ENCODE results near the gene PSMA6.

Gene PSMA6

GRCh38 chr14:35257809-35258208, 34.4 kb upstream of the PSMA6 start:
- 0 out of 2 replicates have a peak, but pooled peaks cover 4% of the 10 kb centered on the region for H3K9me3 ChIP-seq
- H3K4me1 ChIP-seq: no peaks in the 10 kb centered on the region
- in situ Hi-C loops (cut with MboI; ENCODE audit: low sequenced_read_pairs): no loop called here
- H3K4me3 ChIP-seq: no peak overlapping the region
- H3K27me3 ChIP-seq (ENCODE audit: low read depth): no peaks in the 10 kb centered on the region
- DNase-seq (ENCODE audit: low spot score in 2 of 2): no peak
- no peaks in the 10 kb centered on the region for H3K36me3 ChIP-seq (replicated peaks)

DNA sequence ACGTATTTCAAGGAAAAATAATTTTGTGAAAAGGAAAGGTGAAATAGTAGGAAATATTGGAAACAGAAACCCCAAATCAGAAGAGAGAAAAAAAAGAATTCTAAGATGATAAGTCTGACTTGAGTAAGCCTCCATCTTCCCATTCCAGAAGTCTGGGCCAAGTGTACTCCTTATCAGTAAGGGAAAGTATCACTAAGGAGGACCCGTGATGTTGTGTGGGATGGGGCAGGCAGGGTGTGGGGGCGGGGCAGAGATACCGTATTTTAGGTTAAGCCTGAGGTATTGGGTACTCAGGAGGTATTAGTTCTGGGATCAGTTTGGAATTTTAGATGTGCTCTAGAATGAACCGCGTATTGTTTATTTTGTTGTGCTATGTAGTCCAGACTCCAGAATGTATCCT, 33.8 kb upstream of the PSMA6 start:
- Histone ChIP-seq H3K4me1 (no peaks in the 10 kb centered on the region), H3K4me3 (no peak overlapping the region), H3K9me3 (0 out of 2 replicates have a peak, but pooled peaks cover 4% of the 10 kb centered on the region), H3K36me3 (replicated peaks) (no peaks in the 10 kb centered on the region), H3K27me3 (ENCODE audit: low read depth) (no peaks in the 10 kb centered on the region)
- no peak for DNase-seq (ENCODE audit: low spot score in 2 of 2)
- in situ Hi-C loops (cut with MboI; ENCODE audit: low sequenced_read_pairs): no loop called here

- in situ Hi-C loops (cut with MboI; ENCODE audit: low sequenced_read_pairs): no loop called here
- no peak for DNase-seq (ENCODE audit: low spot score in 2 of 2)
- H3K4me3 ChIP-seq: no peak overlapping the region
- H3K27me3 ChIP-seq (ENCODE audit: low read depth): no peaks in the 10 kb centered on the region
- H3K36me3 ChIP-seq (replicated peaks): peaks cover 2% of the 10 kb centered on the region; the same call in 1 of the 2 replicates
- H3K4me1 ChIP-seq: no peaks in the 10 kb centered on the region
- 0 out of 2 replicates have a peak, but pooled peaks cover 4% of the 10 kb centered on the region for H3K9me3 ChIP-seq
Observed at GRCh38 chr14:35261774-35262173, 30.4 kb upstream of the PSMA6 start.

DNA sequence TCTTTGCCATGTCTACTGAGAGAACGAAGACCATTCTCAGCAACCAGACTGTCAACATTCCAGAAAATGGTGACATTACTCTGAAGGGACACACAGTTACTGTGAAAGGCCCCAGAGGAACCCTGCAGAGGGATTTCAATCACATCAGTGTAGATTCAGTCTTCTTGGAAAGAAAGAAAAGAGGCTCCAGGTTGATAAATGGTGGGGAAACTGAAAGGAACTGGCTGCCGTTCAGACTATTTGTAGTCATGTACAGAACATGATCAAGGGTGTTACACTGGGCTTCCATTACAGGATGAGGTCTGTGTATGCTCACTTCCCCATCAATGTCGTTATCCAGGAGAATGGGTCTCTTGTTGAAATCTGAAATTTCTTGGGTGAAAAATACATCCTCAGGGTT, 29.7 kb upstream of the PSMA6 start:
- Histone ChIP-seq H3K9me3 (0 out of 2 replicates have a peak, but pooled peaks cover 4% of the 10 kb centered on the region), H3K4me3 (no peak overlapping the region), H3K27me3 (ENCODE audit: low read depth) (no peaks in the 10 kb centered on the region), H3K36me3 (replicated peaks) (peaks cover 2% of the 10 kb centered on the region; the same call in 1 of the 2 replicates), H3K4me1 (no peaks in the 10 kb centered on the region)
- DNase-seq (ENCODE audit: low spot score in 2 of 2): no peak
- in situ Hi-C loops (cut with MboI; ENCODE audit: low sequenced_read_pairs): no loop called here

- Histone ChIP-seq H3K4me1 (no peaks in the 10 kb centered on the region), H3K9me3 (no peaks in the 10 kb centered on the region), H3K36me3 (replicated peaks) (peaks cover 5% of the 10 kb centered on the region; the same call in 1 of the 2 replicates), H3K27me3 (ENCODE audit: low read depth) (no peaks in the 10 kb centered on the region), H3K4me3 (no peak overlapping the region)
- in situ Hi-C loops (cut with MboI; ENCODE audit: low sequenced_read_pairs): no loop called here
- DNase-seq (ENCODE audit: low spot score in 2 of 2): no peak
Observed at GRCh38 chr14:35268946-35269345, 23.2 kb upstream of the PSMA6 start.

DNA sequence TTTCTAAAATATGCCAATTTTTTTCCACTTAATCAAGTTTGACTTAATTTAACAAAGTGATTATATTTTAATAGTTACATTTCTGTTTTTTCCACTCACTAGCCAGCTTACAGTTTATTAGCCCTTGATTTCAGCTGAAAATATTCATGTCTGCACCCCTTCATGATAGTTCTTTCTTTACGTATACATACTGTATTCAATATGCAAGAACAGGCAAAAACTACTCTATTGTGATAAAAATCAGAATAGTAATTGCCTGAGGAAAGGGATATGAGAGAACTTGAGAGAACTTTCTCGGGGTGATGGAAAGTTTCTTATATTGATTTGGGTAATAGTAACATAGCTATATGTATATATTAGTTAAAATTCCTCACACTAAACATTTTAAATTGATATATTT, 17.4 kb upstream of the PSMA6 start:
- no peak overlapping the region for H3K4me3 ChIP-seq

DNA sequence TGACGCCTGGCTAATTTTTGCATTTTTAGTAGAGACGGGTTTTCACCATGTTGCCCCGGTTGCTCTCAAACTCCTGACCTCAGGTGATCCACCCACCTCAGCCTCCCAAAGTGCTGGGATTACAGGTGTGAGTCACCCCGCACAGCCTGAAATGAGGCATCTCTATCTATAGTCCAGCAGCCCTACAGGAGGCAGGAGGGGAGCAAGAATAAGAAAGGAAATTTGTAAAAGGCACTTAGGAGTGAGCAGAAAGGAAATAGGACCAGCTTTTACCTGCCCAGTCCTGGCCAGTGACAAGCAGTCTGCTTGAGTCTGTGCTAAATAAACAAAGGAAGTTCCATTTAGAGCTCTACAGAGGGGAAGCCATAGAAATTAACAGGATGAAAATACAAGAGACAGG, 15.0 kb upstream of the PSMA6 start:
- in situ Hi-C loops (cut with MboI; ENCODE audit: low sequenced_read_pairs): no loop called here
- Histone ChIP-seq H3K36me3 (replicated peaks) (peaks cover 8% of the 10 kb centered on the region), H3K27me3 (ENCODE audit: low read depth) (no peaks in the 10 kb centered on the region), H3K9me3 (no peaks in the 10 kb centered on the region), H3K4me3 (no peak overlapping the region), H3K4me1 (no peaks in the 10 kb centered on the region)
- no peak for DNase-seq (ENCODE audit: low spot score in 2 of 2)

More for the DNA sequence above, 17.4 kb upstream of the PSMA6 start:
- Histone ChIP-seq H3K27me3 (ENCODE audit: low read depth) (no peaks in the 10 kb centered on the region), H3K9me3 (no peaks in the 10 kb centered on the region), H3K4me1 (no peaks in the 10 kb centered on the region), H3K36me3 (replicated peaks) (peaks cover 8% of the 10 kb centered on the region)
- DNase-seq (ENCODE audit: low spot score in 2 of 2): no peak
- in situ Hi-C loops (cut with MboI; ENCODE audit: low sequenced_read_pairs): no loop called here

GRCh38 chr14:35279369-35279768, 12.8 kb upstream of the PSMA6 start:
- no peaks in the 10 kb centered on the region for H3K27me3 ChIP-seq (ENCODE audit: low read depth)
- in situ Hi-C loops (cut with MboI; ENCODE audit: low sequenced_read_pairs): no loop called here
- peaks cover 6% of the 10 kb centered on the region for H3K36me3 ChIP-seq (replicated peaks)
- no peak for DNase-seq (ENCODE audit: low spot score in 2 of 2)
- H3K9me3 ChIP-seq: no peaks in the 10 kb centered on the region
- no peak overlapping the region for H3K4me3 ChIP-seq
- H3K4me1 ChIP-seq: no peaks in the 10 kb centered on the region

GRCh38 chr14:35281341-35281740, 10.8 kb upstream of the PSMA6 start:
- no peaks in the 10 kb centered on the region for H3K9me3 ChIP-seq
- H3K4me3 ChIP-seq: no peak overlapping the region
- H3K27me3 ChIP-seq (ENCODE audit: low read depth): no peaks in the 10 kb centered on the region
- in situ Hi-C loops (cut with MboI; ENCODE audit: low sequenced_read_pairs): no loop called here
- no peak for DNase-seq (ENCODE audit: low spot score in 2 of 2)
- no peaks in the 10 kb centered on the region for H3K4me1 ChIP-seq
- H3K36me3 ChIP-seq (replicated peaks): no peaks in the 10 kb centered on the region

GRCh38 chr14:35284506-35284905, 7.7 kb upstream of the PSMA6 start:
- DNase-seq (ENCODE audit: low spot score in 2 of 2): no peak
- in situ Hi-C loops (cut with MboI; ENCODE audit: low sequenced_read_pairs): no loop called here
- H3K27me3 ChIP-seq (ENCODE audit: low read depth): no peaks in the 10 kb centered on the region
- no peaks in the 10 kb centered on the region for H3K36me3 ChIP-seq (replicated peaks)
- no peaks in the 10 kb centered on the region for H3K4me1 ChIP-seq
- H3K4me3 ChIP-seq: no peak overlapping the region
- H3K9me3 ChIP-seq: no peaks in the 10 kb centered on the region

GRCh38 chr14:35285168-35286002, 6.8 kb upstream of the PSMA6 start:
- Histone ChIP-seq H3K4me3 (no peak overlapping the region), H3K27me3 (ENCODE audit: low read depth) (no peaks in the 10 kb centered on the region), H3K36me3 (replicated peaks) (no peaks in the 10 kb centered on the region), H3K4me1 (no peaks in the 10 kb centered on the region), H3K9me3 (no peaks in the 10 kb centered on the region)
- DNase-seq (ENCODE audit: low spot score in 2 of 2): no peak
- in situ Hi-C loops (cut with MboI; ENCODE audit: low sequenced_read_pairs): no loop called here

- Histone ChIP-seq H3K4me3 (no peak overlapping the region), H3K36me3 (replicated peaks) (no peaks in the 10 kb centered on the region), H3K4me1 (no peaks in the 10 kb centered on the region), H3K9me3 (no peaks in the 10 kb centered on the region), H3K27me3 (ENCODE audit: low read depth) (no peaks in the 10 kb centered on the region)
- DNase-seq (ENCODE audit: low spot score in 2 of 2): no peak
- in situ Hi-C loops (cut with MboI; ENCODE audit: low sequenced_read_pairs): no loop called here
Observed at GRCh38 chr14:35286003-35286600, 6.1 kb upstream of the PSMA6 start.

DNA sequence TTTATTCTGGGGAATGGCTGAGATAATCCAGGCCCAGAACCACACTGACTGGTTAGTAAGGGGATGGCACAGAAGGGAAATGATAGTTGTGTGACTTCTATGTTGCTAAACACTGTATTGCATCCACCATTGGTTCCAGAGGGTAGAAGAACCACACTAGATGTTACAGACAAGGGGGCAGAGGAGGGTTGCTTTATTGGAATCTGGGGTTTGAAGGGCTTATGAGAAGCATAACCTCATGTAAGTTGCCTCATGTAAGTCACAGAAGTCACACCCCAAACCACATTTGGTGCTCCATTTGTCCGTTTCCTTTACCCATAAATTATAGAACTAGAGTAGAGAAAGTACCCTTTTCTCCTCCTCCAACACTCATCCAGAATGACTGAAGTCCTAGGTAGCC, 5.5 kb upstream of the PSMA6 start:
- no peak overlapping the region for H3K4me3 ChIP-seq
- H3K4me1 ChIP-seq: peaks cover under 1% of the 10 kb centered on the region; the same call in 1 of the 2 replicates
- in situ Hi-C loops (cut with MboI; ENCODE audit: low sequenced_read_pairs): no loop called here
- no peaks in the 10 kb centered on the region for H3K36me3 ChIP-seq (replicated peaks)
- DNase-seq (ENCODE audit: low spot score in 2 of 2): no peak
- H3K9me3 ChIP-seq: no peaks in the 10 kb centered on the region
- H3K27me3 ChIP-seq (ENCODE audit: low read depth): no peaks in the 10 kb centered on the region

DNA sequence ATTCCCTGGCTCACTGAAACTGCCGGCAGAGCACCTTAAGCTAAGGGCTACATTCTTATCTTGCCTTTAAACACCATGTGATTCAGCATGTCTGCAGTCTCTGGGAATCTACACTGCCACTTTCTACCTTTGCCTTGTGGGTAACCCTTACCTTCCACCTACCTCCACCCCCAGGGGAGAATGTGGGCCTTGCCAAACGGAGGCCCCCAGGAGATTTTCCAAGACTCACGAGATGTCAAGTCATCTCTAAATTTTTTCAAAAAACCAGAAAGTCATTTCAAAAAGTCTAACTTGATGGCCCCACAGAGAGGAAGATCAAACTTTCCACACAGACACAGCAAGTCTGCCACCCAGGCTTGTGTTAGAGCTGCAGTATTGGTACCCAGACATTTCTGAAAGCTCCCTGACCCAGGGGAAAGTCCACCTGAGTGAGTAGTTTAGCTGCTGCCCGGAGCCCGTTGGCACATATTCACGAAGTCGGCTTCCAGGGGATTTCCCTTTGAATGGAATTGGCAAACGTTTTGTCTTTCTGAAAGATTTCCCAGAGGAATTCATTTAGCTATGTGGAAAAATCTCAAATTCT, 4.7 kb upstream of the PSMA6 start:
- in situ Hi-C loops (cut with MboI; ENCODE audit: low sequenced_read_pairs): no loop called here

More for the DNA sequence above, 4.7 kb upstream of the PSMA6 start:
- Histone ChIP-seq H3K27me3 (ENCODE audit: low read depth) (no peaks in the 10 kb centered on the region), H3K4me3 (no peak overlapping the region), H3K9me3 (no peaks in the 10 kb centered on the region), H3K4me1 (peaks cover 2% of the 10 kb centered on the region; the same call in 1 of the 2 replicates), H3K36me3 (replicated peaks) (peaks cover 2% of the 10 kb centered on the region; the same call in 1 of the 2 replicates)
- DNase-seq (ENCODE audit: low spot score in 2 of 2): peak in 1 of 2 experiments; percentile 10
